Measurements from ENCODE around the gene CLSTN3.

DNA sequence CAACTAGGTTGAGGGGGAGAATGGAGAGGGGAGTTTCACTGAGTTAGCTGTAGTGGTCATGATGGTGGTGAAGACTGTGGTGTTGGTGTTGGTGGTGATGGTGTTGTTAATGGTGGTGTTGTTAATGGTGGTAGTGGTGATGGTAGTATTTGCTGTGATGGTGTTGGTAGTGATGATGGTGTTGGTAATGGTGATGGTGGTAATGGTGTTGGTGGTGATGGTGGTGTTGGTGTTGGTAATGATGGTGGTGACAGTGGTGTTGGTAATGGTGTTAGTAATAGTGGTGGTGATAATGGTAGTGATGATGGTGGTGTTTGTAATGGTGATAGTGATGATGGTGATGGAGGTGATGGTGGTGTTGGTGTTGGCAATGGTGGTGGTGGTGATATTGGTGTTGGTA, 47.0 kb upstream of the CLSTN3 start:
- TF ChIP-seq, protein P1, sequence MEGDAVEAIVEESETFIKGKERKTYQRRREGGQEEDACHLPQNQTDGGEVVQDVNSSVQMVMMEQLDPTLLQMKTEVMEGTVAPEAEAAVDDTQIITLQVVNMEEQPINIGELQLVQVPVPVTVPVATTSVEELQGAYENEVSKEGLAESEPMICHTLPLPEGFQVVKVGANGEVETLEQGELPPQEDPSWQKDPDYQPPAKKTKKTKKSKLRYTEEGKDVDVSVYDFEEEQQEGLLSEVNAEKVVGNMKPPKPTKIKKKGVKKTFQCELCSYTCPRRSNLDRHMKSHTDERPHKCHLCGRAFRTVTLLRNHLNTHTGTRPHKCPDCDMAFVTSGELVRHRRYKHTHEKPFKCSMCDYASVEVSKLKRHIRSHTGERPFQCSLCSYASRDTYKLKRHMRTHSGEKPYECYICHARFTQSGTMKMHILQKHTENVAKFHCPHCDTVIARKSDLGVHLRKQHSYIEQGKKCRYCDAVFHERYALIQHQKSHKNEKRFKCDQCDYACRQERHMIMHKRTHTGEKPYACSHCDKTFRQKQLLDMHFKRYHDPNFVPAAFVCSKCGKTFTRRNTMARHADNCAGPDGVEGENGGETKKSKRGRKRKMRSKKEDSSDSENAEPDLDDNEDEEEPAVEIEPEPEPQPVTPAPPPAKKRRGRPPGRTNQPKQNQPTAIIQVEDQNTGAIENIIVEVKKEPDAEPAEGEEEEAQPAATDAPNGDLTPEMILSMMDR (IDR thresholded peaks at IDR 0.05; ENCODE audit: low read depth, low read length, missing input control), result no peak
- no peak for TF ChIP-seq RXRA (IDR thresholded peaks at IDR 0.05)
- TF ChIP-seq, protein P2, sequence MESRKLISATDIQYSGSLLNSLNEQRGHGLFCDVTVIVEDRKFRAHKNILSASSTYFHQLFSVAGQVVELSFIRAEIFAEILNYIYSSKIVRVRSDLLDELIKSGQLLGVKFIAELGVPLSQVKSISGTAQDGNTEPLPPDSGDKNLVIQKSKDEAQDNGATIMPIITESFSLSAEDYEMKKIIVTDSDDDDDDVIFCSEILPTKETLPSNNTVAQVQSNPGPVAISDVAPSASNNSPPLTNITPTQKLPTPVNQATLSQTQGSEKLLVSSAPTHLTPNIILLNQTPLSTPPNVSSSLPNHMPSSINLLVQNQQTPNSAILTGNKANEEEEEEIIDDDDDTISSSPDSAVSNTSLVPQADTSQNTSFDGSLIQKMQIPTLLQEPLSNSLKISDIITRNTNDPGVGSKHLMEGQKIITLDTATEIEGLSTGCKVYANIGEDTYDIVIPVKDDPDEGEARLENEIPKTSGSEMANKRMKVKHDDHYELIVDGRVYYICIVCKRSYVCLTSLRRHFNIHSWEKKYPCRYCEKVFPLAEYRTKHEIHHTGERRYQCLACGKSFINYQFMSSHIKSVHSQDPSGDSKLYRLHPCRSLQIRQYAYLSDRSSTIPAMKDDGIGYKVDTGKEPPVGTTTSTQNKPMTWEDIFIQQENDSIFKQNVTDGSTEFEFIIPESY (IDR thresholded peaks at IDR 0.05), result no peak

Data from liver (tissue), 3 donors.